ENCODE data around the gene FOXJ3.

The FOXJ3 gene

DNA sequence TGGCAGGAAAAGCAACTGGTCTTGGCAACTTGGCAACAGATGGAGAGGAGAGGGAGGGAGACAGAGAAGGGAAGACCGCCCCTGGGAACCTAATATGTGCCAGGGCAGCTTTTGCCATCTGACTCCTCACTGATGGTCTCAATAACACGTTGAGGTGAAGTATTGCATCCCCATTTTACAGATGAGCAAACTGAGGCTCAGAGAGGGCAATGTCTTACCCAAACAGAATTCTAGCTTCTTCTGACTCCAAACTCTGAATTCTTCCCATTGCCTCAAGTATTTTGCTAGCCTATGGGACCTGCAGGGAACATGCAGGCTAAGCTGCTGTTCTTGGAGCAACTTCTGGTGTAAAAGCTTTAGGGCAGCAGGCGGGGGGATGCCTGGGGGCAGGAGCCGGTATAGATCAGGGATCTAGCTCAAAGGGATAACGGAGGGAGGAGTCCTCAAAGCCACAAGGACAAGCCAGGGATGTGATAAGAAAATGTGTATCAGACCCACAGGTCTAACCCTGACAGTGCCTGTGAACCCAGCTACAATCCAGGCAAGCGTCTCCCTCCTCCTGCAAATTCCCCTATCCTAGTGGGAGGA lies 163.3 kb downstream of the FOXJ3 start:
- H4K20me1 ChIP-seq (ENCODE audit: control insufficient read depth, insufficient read depth, low read depth, low read length): no peaks in the 10 kb centered on the region
- H3K79me2 ChIP-seq (ENCODE audit: control insufficient read depth, low read length): no peaks in the 10 kb centered on the region
- no peak overlapping the region for H3K27ac ChIP-seq (ENCODE audit: low read depth, low read length)
- no peaks in the 10 kb centered on the region for H3K9me3 ChIP-seq (ENCODE audit: control insufficient read depth, insufficient read depth, low read length)
- TF ChIP-seq, protein P1, sequence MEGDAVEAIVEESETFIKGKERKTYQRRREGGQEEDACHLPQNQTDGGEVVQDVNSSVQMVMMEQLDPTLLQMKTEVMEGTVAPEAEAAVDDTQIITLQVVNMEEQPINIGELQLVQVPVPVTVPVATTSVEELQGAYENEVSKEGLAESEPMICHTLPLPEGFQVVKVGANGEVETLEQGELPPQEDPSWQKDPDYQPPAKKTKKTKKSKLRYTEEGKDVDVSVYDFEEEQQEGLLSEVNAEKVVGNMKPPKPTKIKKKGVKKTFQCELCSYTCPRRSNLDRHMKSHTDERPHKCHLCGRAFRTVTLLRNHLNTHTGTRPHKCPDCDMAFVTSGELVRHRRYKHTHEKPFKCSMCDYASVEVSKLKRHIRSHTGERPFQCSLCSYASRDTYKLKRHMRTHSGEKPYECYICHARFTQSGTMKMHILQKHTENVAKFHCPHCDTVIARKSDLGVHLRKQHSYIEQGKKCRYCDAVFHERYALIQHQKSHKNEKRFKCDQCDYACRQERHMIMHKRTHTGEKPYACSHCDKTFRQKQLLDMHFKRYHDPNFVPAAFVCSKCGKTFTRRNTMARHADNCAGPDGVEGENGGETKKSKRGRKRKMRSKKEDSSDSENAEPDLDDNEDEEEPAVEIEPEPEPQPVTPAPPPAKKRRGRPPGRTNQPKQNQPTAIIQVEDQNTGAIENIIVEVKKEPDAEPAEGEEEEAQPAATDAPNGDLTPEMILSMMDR (IDR thresholded peaks at IDR 0.05; ENCODE audit: low read depth, low read length, poor library complexity, severe bottlenecking): no peak
- no peak for TF ChIP-seq EZH2phosphoT487 (IDR thresholded peaks at IDR 0.05; ENCODE audit: borderline replicate concordance, low read length)
- no peaks in the 10 kb centered on the region for H3K27me3 ChIP-seq (ENCODE audit: control insufficient read depth, low read length)
- no peaks in the 10 kb centered on the region for H3F3A ChIP-seq (ENCODE audit: control insufficient read depth, insufficient read depth)
- no peaks in the 10 kb centered on the region for H3K9me2 ChIP-seq (replicated peaks; ENCODE audit: control insufficient read depth, low read length)
- no peaks in the 10 kb centered on the region for H3K4me1 ChIP-seq (ENCODE audit: control insufficient read depth, low read length)
- H3K36me3 ChIP-seq (ENCODE audit: control insufficient read depth, low read length): no peaks in the 10 kb centered on the region
- H3K4me3 ChIP-seq (ENCODE audit: low read length): no peak overlapping the region
- no peak overlapping the region for H3K4me2 ChIP-seq (ENCODE audit: low read length)

DNA sequence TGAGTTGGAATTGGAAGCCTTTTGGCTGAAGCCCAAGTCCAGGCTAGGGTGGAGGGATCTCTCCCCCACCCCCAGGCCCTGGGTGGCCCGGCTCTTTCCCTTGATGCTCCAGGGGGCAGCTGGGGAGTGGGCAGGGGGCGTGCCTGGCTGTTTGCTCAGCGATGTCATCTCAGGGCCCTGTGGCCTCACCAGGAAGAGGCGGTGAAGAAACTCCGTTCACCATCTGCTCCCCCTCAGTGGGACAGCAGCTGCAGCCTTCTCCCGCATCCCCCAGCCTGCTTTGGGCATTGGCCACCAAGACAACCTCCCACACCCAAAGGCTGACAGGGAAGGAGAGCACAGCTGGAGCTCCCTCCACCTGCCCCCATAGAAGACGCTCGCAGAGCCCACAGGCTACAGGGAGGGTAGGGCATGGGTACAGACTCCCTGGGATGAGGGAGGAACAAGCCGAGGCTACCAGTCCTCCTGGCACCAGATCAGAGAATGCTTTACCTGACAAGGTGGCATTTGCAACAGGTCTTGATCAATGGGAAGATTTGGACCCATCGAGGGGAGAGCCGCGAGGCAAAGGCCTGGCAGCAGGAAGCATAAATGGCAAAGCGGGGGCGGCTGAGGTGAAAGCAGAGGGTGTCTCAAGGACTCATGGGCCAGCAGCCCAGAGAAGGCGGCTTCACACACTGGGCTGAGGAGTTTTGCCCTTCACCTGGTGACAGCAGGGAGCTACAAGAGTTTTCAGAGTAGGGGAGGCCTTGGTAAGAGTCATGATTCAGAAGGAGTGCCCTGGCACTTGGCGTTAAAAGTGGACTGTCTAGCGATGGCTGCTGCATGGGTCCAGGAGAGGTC lies 164.0 kb downstream of the FOXJ3 start:
- H3K4me3 ChIP-seq (ENCODE audit: low read length): no peak overlapping the region
- H3K4me1 ChIP-seq (ENCODE audit: control insufficient read depth, low read length): no peaks in the 10 kb centered on the region
- H3K27me3 ChIP-seq (ENCODE audit: control insufficient read depth, low read length): no peaks in the 10 kb centered on the region
- no peak overlapping the region for H3K27ac ChIP-seq (ENCODE audit: low read depth, low read length)
- H3K9me2 ChIP-seq (replicated peaks; ENCODE audit: control insufficient read depth, low read length): no peaks in the 10 kb centered on the region
- H3K4me2 ChIP-seq (ENCODE audit: low read length): no peak overlapping the region
- H3F3A ChIP-seq (ENCODE audit: control insufficient read depth, insufficient read depth): no peaks in the 10 kb centered on the region
- H3K9me3 ChIP-seq (ENCODE audit: control insufficient read depth, insufficient read depth, low read length): no peaks in the 10 kb centered on the region; the same call in 1 of the 2 replicates
- H3K36me3 ChIP-seq (ENCODE audit: control insufficient read depth, low read length): no peaks in the 10 kb centered on the region
- no peaks in the 10 kb centered on the region for H4K20me1 ChIP-seq (ENCODE audit: control insufficient read depth, insufficient read depth, low read depth, low read length)
- no peak for TF ChIP-seq EZH2phosphoT487 (IDR thresholded peaks at IDR 0.05; ENCODE audit: borderline replicate concordance, low read length)
- TF ChIP-seq, protein P1 (IDR thresholded peaks at IDR 0.05; ENCODE audit: low read depth, low read length, poor library complexity, severe bottlenecking): no peak
- no peaks in the 10 kb centered on the region for H3K79me2 ChIP-seq (ENCODE audit: control insufficient read depth, low read length)

DNA sequence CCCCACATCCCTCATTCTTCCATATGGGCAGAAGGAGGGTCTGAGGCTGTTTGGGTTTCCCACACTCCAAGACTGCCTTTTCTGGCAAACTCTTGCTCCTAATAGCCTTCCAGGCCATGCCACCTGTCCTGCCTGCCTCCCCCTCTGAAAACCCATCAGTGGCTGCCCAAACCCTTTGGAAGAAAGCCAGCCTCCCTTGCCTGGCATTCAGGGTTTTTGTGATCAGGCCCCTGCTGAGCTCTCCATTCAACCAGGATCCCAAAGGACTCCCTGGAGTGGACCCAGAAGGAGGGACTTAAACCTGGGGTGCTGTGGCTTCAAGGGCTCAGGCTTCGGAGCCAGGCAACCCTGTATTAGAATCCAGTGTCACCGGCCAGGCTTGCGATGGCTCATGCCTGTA lies 166.3 kb downstream of the FOXJ3 start:
- no peaks in the 10 kb centered on the region for H3K36me3 ChIP-seq (ENCODE audit: control insufficient read depth, low read length)
- TF ChIP-seq, protein P1 (IDR thresholded peaks at IDR 0.05; ENCODE audit: low read depth, low read length, poor library complexity, severe bottlenecking): no peak
- TF ChIP-seq EZH2phosphoT487 (IDR thresholded peaks at IDR 0.05; ENCODE audit: borderline replicate concordance, low read length): no peak
- H3K27ac ChIP-seq (ENCODE audit: low read depth, low read length): no peak overlapping the region
- H3K79me2 ChIP-seq (ENCODE audit: control insufficient read depth, low read length): no peaks in the 10 kb centered on the region
- H3K9me3 ChIP-seq (ENCODE audit: control insufficient read depth, insufficient read depth, low read length): no peaks in the 10 kb centered on the region; the same call in 1 of the 2 replicates
- no peaks in the 10 kb centered on the region for H3K9me2 ChIP-seq (replicated peaks; ENCODE audit: control insufficient read depth, low read length)
- no peaks in the 10 kb centered on the region for H3K27me3 ChIP-seq (ENCODE audit: control insufficient read depth, low read length)
- H3K4me1 ChIP-seq (ENCODE audit: control insufficient read depth, low read length): no peaks in the 10 kb centered on the region
- H3K4me3 ChIP-seq (ENCODE audit: low read length): no peak overlapping the region
- H3F3A ChIP-seq (ENCODE audit: control insufficient read depth, insufficient read depth): no peaks in the 10 kb centered on the region
- no peaks in the 10 kb centered on the region for H4K20me1 ChIP-seq (ENCODE audit: control insufficient read depth, insufficient read depth, low read depth, low read length)
- H3K4me2 ChIP-seq (ENCODE audit: low read length): no peak overlapping the region

All from DOHH2 (cell line).